GM12801 (cell line): ENCODE data around the gene BABAM2.

ENCODE experiments used
- CTCF ChIP-seq: IDR thresholded peaks from one replicate; pipeline ENCODE4 v1.5.1; 2011; ENCODE audit warnings: control low read depth; ENCODE audit not compliant: insufficient read length; ENCODE audit errors: extremely low read depth

The BABAM2 gene

GRCh38 chr2:28155627-28156026 is 265.1 kb downstream of the BABAM2 start:
- TF ChIP-seq CTCF = no peak

- TF ChIP-seq CTCF = no peak
These were observed 268.3 kb downstream of the BABAM2 start for GRCh38 chr2:28158791-28159190.

DNA sequence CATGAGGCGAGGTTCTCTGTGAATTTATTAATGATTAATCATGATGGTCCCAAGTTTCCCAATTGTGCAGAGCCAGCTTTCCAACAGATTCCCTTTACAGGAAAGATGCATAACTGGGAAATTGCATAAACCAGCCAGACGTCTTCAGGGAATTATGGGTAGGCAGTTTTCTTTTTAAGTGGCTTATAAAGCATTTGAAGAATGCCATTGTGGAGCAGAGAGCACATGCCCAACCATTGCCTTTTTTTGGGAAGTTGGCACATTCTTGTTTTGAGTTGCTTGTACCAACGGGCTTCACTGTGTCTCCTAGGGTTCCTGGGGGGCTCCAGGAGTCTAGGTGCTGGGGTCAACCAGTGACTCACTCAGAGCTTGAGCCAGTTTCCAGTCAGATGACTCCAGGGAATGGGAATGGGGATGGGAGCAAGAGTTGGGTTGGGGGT is 270.5 kb downstream of the BABAM2 start:
- no peak for TF ChIP-seq CTCF

DNA sequence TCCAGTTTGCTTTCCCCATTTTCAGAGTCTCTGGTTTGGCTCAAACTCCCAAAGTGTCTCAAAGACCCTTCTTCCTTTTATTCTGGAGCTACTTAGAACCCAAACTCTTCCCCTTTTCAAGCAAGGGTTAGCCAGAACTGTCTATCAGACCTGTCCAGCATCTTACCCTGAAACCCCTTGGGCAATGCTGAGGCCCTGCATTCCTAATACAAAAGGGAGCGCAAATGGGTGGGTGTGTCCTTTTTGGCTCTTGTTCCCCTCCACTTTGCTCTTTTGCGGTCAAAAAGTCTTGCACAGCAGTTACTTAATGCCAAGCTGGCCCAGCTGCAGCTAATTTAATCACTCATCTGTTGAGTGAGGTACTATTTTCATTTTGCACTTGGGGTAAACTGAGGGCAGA is 270.9 kb downstream of the BABAM2 start:
- no peak for TF ChIP-seq CTCF

DNA sequence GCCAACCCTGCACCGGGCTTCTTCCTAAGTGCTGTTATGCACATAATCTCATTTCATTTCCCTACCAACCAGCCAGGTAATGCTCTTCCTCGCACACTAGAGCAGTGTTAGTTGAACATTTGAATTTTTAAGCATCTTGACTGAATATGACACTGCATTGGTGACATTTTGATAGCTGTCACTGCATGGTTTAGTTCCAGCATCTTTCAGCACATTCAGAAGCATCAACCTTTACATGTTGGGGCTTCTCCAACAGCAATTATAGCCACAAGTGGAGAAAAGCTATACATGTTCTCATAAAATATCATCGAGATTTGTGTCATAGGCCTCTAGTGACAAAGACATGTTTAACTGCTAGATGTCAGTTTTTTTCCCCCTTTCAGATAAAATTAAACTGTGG is 272.0 kb downstream of the BABAM2 start:
- no peak for TF ChIP-seq CTCF

GRCh38 chr2:28163028-28163427 is 272.5 kb downstream of the BABAM2 start:
- TF ChIP-seq CTCF = no peak

DNA sequence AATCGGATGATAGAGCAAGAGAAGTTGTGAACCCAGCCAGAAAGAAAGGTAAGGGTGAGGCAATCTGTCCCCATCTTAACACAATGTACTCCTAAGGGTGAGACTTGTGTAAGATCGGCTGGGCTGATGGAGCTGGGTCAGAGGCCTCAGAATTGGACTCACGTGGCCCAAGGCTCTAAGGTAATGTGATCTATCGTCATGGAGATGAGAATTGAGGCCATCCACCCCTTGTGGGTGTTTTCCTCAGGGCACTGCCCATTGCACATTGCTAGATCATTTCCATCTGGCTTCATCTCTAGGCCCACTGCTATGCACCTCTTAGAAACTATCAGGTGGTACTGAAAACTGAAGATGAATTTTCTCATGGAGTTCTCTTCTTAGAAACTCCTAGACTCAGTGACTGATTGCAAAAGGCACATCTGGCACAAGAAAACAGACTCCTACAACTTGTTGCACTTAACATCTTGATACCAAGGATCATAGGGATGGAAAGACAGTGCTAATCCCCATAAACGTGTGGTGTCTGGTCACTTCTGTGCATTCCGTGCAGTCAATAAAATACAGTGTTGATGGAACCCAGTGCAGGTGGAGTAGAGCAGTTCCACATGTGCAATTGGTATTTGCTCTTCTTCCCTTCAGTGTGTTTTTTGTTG is 273.2 kb downstream of the BABAM2 start:
- no peak for TF ChIP-seq CTCF
